ENCODE measurements around the gene TPRG1L. TPM values are rescaled to one million over a fixed set of nuclear protein-coding genes. Genes with fewer than 3 reads are reported as not detected.

The TPRG1L gene
- total and polyA plus RNA-seq, 2 of the 4 experiments (the other 2 are of a cell fraction): 25.3 to 39.5 TPM

GRCh38 chr1:3650248-3651025, 25.6 kb downstream of the TPRG1L start:
- no peaks in the 10 kb centered on the region; the same call in 1 of the 2 replicates for H4K20me1 ChIP-seq (ENCODE audit: insufficient read depth, low read length)
- H2AK5ac ChIP-seq (ENCODE audit: low read depth, low read length): no peak overlapping the region
- no peak overlapping the region for H2BK15ac ChIP-seq (ENCODE audit: low read depth, low read length)
- in situ Hi-C loops (cut with MboI; ENCODE audit: low sequenced_read_pairs) (no loop called here), dilution Hi-C loops (cut with HindIII; ENCODE audit: low sequenced_read_pairs, unreplicated experiment) (no loop called here), intact Hi-C loops (cut with micrococcal nuclease) (no loop called here)
- H3K4me3 ChIP-seq (ENCODE audit: insufficient read depth, low read depth, low read length): no peak overlapping the region
- ChIA-PET POLR2A (ENCODE audit: unreplicated experiment) (no interaction called here), CTCF (interaction anchor here (1.0 kb wide), 1 partner anchor 78 kb away, joined by 3 read pairs; no protein-coding TSS in a partner anchor)
- H3K4me2 ChIP-seq (ENCODE audit: low read depth, low read length): peak overlapping the region; percentile 66; the same call in 1 of the 2 replicates
- H2AK9ac ChIP-seq (replicated peaks; ENCODE audit: low read depth, low read length, poor library complexity): no peak overlapping the region
- peak overlapping the region; percentile 23 for H2AFZ ChIP-seq (replicated peaks; ENCODE audit: low read length, poor library complexity)
- H3K36me3 ChIP-seq (ENCODE audit: control insufficient read depth, insufficient read depth, low read length): peaks cover 13% of the 10 kb centered on the region; the same call in 1 of the 2 replicates
- no peak for ATAC-seq (ENCODE audit: low read depth)
- no peak overlapping the region for H4K8ac ChIP-seq (ENCODE audit: low read depth in 2 of 2, low read length in 2 of 2)
- no peak overlapping the region for H3K23ac ChIP-seq (ENCODE audit: low read depth, low read length)
- TF ChIP-seq NFE2L2 (IDR thresholded peaks at IDR 0.05; ENCODE audit: low read depth, low read length) (no peak), FOS (IDR thresholded peaks at IDR 0.05; ENCODE audit: low read depth, low read length) (no peak), SMC3 (IDR thresholded peaks at IDR 0.05; ENCODE audit: low read depth, low read length) (no peak)
- H3K27ac ChIP-seq (ENCODE audit: insufficient read depth, low read length): no peak overlapping the region
- H3K9ac ChIP-seq (ENCODE audit: low read depth, low read length): no peak overlapping the region
- H2BK120ac ChIP-seq (ENCODE audit: low read depth, low read length): no peak overlapping the region
- peaks cover 50% of the 10 kb centered on the region for H3K27me3 ChIP-seq (ENCODE audit: control insufficient read depth, insufficient read depth, low read length)
- H3K18ac ChIP-seq (ENCODE audit: low read depth, low read length): no peak overlapping the region
- WGBS, 2 experiments (ENCODE audit: extremely low coverage in 2 of 2, insufficient read length in 1 of 2): 12% methylated on average over 13 of the region's 50 CpGs; no CpG with 5 or more reads in 1 of the 2 experiments
- H2BK20ac ChIP-seq (ENCODE audit: low read depth, low read length): no peak overlapping the region
- no peaks in the 10 kb centered on the region; the same call in 1 of the 2 replicates for H3K4me1 ChIP-seq (ENCODE audit: control insufficient read depth, insufficient read depth, low read length)
- no peak for DNase-seq
- H3K56ac ChIP-seq (ENCODE audit: extremely low read depth, insufficient read depth, low read length): no peak overlapping the region; the same call in 1 of the 2 replicates
- H4K5ac ChIP-seq (ENCODE audit: low read depth, low read length): no peak overlapping the region
- no peak overlapping the region for H3K14ac ChIP-seq (replicated peaks; ENCODE audit: low read depth, low read length)
- no TSS peak for BruUV-seq (replicated peaks)
- H3K9me3 ChIP-seq (ENCODE audit: control insufficient read depth, insufficient read depth, low read length): no peaks in the 10 kb centered on the region
- no peaks in the 10 kb centered on the region for H3K9me1 ChIP-seq (ENCODE audit: insufficient read depth, low read length)
- no peak overlapping the region for H4K91ac ChIP-seq (ENCODE audit: insufficient read depth, low read depth, low read length)
- peaks cover 4 to 10% of the 10 kb centered on the region in 2 experiments for H3K79me1 ChIP-seq (ENCODE audit: low read depth in 1 of 2, low read length in 2 of 2)
- H3K4ac ChIP-seq (ENCODE audit: low read depth, low read length): no peak overlapping the region
- no peak overlapping the region for H2BK5ac ChIP-seq (ENCODE audit: low read depth, low read length, poor library complexity, severe bottlenecking)

All from IMR-90 (cell line).